Right kidney (tissue), 1 donor: Measurements from ENCODE around the gene STAT4.

Experiments used
- DNase-seq: peaks from one replicate; pipeline ENCODE4 v3.0.0-alpha.2; 2016

The STAT4 gene

GRCh38 chr2:191145769-191146471 lies 4.9 kb downstream of the STAT4 start:
- DNase-seq, result no peak

GRCh38 chr2:191144217-191144616 lies 6.6 kb downstream of the STAT4 start:
- DNase-seq, result no peak

- DNase-seq, result no peak
These were observed 7.0 kb downstream of the STAT4 start for GRCh38 chr2:191143791-191144190.

GRCh38 chr2:191128911-191129304 lies 21.9 kb downstream of the STAT4 start:
- DNase-seq, result no peak

- DNase-seq, result no peak
These were observed 22.5 kb downstream of the STAT4 start for GRCh38 chr2:191128172-191128910.

GRCh38 chr2:191127235-191127634 lies 23.6 kb downstream of the STAT4 start:
- no peak for DNase-seq

- DNase-seq, result no peak
These were observed 24.3 kb downstream of the STAT4 start for GRCh38 chr2:191126386-191127085.

- no peak for DNase-seq
These were observed 25.1 kb downstream of the STAT4 start for GRCh38 chr2:191125646-191126045.

- no peak for DNase-seq
These were observed 28.0 kb downstream of the STAT4 start for GRCh38 chr2:191122638-191123294.

- no peak for DNase-seq
These were observed 33.5 kb downstream of the STAT4 start for GRCh38 chr2:191117341-191117740.

- DNase-seq, result no peak
These were observed 35.0 kb downstream of the STAT4 start for GRCh38 chr2:191115804-191116203.

GRCh38 chr2:191115391-191115790 lies 35.4 kb downstream of the STAT4 start:
- DNase-seq, result no peak

- no peak for DNase-seq
These were observed 36.3 kb downstream of the STAT4 start for GRCh38 chr2:191114403-191114886.

- DNase-seq, result no peak
These were observed 37.0 kb downstream of the STAT4 start for GRCh38 chr2:191113761-191114160.

- no peak for DNase-seq
These were observed 38.3 kb downstream of the STAT4 start for GRCh38 chr2:191112448-191112901.

GRCh38 chr2:191109888-191110287 lies 40.9 kb downstream of the STAT4 start:
- no peak for DNase-seq

GRCh38 chr2:191108331-191108730 lies 42.5 kb downstream of the STAT4 start:
- no peak for DNase-seq

- DNase-seq, result no peak
These were observed 45.7 kb downstream of the STAT4 start for GRCh38 chr2:191105082-191105481.

- DNase-seq, result no peak
These were observed 47.0 kb downstream of the STAT4 start for GRCh38 chr2:191103774-191104173.

- DNase-seq, result no peak
These were observed 50.6 kb downstream of the STAT4 start for GRCh38 chr2:191100216-191100615.

- DNase-seq, result no peak
These were observed 63.5 kb downstream of the STAT4 start for GRCh38 chr2:191087311-191087710.

- no peak for DNase-seq
These were observed 64.1 kb downstream of the STAT4 start for GRCh38 chr2:191086706-191087105.

- DNase-seq, result no peak
These were observed 67.3 kb downstream of the STAT4 start for GRCh38 chr2:191083540-191083939.
